ENCODE results near the gene RNF213. TPM values are rescaled to one million over a fixed set of nuclear protein-coding genes. Genes with fewer than 3 reads are reported as not detected.

Gene RNF213
- total RNA-seq, 4 donors from 2014 or later: 83.6 to 205 (median 103) TPM

- TF ChIP-seq, protein P1, sequence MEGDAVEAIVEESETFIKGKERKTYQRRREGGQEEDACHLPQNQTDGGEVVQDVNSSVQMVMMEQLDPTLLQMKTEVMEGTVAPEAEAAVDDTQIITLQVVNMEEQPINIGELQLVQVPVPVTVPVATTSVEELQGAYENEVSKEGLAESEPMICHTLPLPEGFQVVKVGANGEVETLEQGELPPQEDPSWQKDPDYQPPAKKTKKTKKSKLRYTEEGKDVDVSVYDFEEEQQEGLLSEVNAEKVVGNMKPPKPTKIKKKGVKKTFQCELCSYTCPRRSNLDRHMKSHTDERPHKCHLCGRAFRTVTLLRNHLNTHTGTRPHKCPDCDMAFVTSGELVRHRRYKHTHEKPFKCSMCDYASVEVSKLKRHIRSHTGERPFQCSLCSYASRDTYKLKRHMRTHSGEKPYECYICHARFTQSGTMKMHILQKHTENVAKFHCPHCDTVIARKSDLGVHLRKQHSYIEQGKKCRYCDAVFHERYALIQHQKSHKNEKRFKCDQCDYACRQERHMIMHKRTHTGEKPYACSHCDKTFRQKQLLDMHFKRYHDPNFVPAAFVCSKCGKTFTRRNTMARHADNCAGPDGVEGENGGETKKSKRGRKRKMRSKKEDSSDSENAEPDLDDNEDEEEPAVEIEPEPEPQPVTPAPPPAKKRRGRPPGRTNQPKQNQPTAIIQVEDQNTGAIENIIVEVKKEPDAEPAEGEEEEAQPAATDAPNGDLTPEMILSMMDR (IDR thresholded peaks at IDR 0.05): no peak
- DNase-seq (ENCODE audit: low spot score) (no peak), ATAC-seq (ENCODE audit: low FRiP score) (no peak)
Observed at GRCh38 chr17:80349751-80350150, 89.1 kb downstream of the RNF213 start.

- DNase-seq (ENCODE audit: low spot score): no peak
Observed at GRCh38 chr17:80352216-80352895, 91.7 kb downstream of the RNF213 start.

GRCh38 chr17:80352991-80353665 is 92.5 kb downstream of the RNF213 start:
- ATAC-seq (ENCODE audit: low FRiP score) (no peak), DNase-seq (ENCODE audit: low spot score) (no peak)
- TF ChIP-seq, protein P1 (IDR thresholded peaks at IDR 0.05): no peak

More at GRCh38 chr17:80352216-80352895, 91.7 kb downstream of the RNF213 start:
- TF ChIP-seq, protein P1 (IDR thresholded peaks at IDR 0.05): no peak
- no peak for ATAC-seq (ENCODE audit: low FRiP score)

GRCh38 chr17:80353718-80354275 is 93.1 kb downstream of the RNF213 start:
- DNase-seq (ENCODE audit: low spot score) (no peak), ATAC-seq (ENCODE audit: low FRiP score) (no peak)
- TF ChIP-seq, protein P1 (IDR thresholded peaks at IDR 0.05): no peak

- DNase-seq (ENCODE audit: low spot score) (no peak), ATAC-seq (ENCODE audit: low FRiP score) (no peak)
- TF ChIP-seq, protein P1 (IDR thresholded peaks at IDR 0.05): no peak
Observed at GRCh38 chr17:80354336-80354735, 93.7 kb downstream of the RNF213 start.

DNA sequence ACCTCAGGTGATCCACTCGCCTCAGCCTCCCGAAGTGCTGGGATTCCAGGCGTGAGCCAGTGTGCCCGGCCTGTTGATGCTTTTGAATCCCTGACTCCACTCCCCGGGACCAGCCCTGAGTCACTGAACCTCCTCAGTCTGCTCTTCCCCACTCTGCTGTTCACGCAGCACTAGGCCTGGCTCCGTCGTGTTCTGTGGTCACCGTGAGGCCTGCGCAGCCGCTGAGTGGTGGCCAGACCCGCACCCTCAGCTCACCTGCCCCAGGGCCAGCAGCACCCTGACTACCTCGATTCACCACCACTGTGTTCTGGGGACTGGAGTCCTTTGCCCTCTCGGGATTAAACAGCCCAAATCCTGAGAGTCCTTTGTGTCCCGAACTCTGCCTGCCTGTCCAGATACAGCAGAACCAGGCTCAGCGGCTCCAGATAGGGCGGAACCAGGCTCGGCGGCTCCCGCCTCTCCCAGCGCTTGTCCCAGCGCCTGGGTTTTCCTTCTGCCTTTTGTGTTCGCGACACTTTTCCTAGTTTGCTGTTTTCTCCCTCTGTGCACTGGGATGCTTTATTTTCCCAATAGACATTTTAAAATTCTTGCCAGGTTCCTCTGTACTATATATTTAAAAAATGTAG is 95.7 kb downstream of the RNF213 start:
- ATAC-seq (ENCODE audit: low FRiP score): no peak
- no peak for DNase-seq (ENCODE audit: low spot score)
- TF ChIP-seq, protein P1 (IDR thresholded peaks at IDR 0.05): no peak

Measured in omental fat pad (tissue), 4 donors.